HG03060 (cell line): ENCODE data around the gene PSAP.

Experiments
- ATAC-seq: cut with Tn5 transposase; IDR thresholded peaks from one replicate; pipeline ENCODE4 v1.9.1; 2021; ENCODE audit warnings: low read depth, moderate number of reproducible peaks; ENCODE audit not compliant: unreplicated experiment

Gene PSAP

DNA sequence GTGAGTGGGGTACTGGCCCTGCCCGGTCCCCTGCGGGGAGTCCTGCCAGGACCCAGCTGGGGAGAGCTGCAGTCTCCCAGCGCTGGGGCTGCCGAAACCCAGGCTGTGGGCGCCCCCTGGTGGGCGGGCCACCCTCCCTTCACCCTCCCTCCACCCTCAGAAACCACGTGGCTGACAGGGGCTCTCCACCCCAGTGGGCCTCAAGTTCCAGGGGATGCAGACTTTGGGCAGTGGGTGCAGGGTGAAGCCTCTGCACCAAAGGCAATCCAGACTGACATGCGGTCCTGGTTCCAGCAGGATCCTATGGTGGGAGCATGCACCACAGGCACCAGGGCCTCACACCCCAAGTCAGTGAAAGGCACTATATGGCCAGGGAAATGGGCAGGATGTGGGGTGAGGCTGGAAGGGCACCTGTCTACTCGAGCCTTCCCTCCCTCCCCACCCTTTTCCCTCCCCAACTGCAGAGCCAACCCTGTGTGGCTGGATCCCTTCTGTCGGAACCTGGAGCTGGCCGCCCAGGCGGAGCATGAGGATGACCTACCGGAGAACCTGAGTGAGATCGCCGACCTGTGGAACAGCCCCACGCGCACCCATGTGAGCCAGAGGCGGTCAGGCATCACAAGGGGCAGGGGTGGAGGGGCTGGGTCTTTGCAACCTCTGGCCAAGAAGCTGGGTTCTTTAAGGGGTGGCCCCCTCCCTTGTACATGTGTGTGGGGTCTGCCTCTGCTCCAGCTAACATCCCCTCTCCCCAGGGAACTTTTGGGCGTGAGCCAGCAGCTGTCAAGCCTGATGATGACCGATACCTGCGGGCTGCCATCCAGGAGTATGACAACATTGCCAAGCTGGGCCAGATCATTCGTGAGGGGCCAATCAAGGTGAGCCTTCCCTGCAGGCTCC is 38.8 kb downstream of the PSAP start:
- no peak for ATAC-seq

GRCh38 chr10:71811351-71811750 is 39.7 kb downstream of the PSAP start:
- no peak for ATAC-seq

- ATAC-seq, result no peak
These were observed 40.9 kb downstream of the PSAP start for GRCh38 chr10:71810048-71810750.

- ATAC-seq, result no peak
These were observed 41.4 kb downstream of the PSAP start for GRCh38 chr10:71809628-71810027.

GRCh38 chr10:71807557-71808510 is 43.2 kb downstream of the PSAP start:
- ATAC-seq, result no peak

DNA sequence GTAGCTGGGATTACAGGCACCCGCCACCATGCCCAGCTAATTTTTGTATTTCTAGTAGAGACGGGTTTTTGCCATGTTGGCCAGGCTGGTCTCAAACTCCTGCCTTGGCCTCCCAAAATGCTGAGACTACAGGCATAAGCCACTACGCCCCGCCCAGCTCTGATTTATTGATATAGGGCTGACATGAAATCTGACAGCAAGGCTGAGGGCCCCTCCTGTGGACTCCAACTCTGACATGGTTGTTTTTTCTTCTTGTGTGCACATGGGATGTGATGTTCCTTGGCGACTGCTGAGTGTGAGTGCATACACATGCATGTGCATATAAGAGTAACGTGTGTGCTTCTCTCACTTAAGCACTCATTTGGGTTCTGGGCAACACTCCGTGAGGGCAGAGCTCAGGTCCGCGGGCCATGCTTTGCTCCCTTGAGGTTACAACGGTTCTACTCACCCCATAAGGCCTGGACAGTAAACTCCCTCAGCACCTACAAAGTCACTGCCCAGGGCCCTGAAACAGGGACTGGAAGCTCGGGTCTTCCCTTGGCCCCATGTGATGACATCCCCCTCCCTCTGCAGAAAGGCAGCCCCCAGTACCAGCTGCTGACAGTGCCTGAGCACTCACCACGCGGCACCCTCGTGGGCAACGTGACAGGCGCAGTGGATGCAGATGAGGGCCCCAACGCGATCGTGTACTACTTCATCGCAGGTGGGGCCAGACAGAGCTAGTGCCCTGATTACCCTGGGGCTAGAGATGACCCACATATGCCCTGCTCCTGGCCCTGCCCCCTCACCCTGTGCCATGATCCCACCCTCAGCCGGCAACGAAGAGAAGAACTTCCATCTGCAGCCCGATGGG is 44.1 kb downstream of the PSAP start:
- ATAC-seq, result no peak

DNA sequence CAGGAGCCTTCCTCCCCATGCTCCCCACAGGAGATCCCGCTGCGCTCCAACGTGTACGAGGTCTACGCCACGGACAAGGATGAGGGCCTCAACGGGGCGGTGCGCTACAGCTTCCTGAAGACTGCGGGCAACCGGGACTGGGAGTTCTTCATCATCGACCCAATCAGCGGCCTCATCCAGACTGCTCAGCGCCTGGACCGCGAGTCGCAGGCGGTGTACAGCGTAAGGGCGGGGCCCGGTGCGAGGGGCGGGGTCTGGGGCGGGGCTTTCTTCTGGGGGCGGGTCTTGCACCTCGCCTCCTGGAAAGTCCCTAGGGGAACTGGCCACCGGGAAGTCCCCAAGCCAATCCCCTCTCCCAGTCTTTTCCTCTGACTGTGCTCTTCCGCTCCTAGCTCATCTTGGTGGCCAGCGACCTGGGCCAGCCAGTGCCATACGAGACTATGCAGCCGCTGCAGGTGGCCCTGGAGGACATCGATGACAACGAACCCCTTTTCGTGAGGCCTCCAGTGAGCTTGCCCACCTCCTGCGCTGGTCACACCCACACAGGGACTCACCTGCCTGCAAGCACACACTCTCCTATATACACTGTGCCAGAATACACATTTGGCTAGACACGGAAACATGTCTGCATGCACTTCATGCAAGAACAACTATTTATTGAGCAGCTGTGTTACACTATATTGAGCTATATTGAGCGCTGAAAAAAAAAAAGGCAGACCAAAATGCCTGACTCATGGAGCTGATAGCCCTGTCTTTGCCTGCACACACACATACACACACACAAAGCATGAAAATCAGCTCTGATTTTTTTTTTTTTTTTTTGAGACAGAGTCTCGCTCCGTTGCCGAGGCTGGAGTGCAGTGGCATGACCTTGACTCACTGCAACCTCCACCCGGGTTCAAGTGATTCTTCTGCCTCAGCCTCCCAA is 45.0 kb downstream of the PSAP start:
- ATAC-seq, result no peak

DNA sequence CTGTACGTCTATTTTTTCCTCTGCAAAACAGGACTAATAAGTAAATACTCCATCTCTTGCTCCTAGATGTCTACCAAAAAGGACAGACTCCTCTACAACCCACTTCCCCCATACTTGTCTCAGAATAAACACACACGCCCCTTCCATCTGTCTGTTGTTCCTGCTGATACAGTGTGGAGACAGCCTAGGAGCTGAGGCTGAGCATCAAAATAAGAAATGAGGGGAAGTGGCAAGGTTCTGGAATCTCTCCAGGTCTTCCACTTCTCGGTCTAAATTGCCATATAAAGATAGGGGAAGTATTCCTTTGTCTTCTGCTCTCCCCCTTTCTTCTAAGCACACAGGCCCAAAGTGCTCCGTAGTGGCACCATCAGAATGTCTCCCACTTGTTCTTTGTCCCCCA is 47.0 kb downstream of the PSAP start:
- no peak for ATAC-seq

DNA sequence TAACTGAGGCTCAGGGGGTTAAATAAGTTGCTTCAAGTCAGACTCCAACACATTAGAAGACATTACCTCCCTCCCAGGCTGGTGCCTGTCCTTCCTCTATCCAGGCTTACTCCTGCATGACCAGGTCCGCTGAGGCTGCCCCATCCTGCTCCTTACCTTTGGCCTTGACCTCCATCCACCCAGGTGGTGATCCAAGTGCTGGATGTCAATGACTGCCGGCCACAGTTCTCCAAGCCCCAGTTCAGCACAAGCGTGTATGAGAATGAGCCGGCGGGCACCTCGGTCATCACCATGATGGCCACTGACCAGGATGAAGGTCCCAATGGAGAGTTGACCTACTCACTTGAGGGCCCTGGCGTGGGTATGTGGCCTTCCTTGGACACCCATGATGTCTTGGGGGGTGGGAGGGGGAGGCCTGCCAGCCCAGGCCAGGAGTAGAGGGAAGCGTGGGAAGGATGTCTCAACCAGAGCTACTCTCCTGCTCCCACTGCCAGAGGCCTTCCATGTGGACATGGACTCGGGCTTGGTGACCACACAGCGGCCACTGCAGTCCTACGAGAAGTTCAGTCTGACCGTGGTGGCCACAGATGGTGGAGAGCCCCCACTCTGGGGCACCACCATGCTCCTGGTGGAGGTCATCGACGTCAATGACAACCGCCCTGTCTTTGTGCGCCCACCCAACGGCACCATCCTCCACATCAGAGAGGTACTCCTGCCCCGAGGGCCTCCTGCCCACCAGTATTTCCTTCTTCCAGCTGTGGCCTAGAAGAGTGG is 48.1 kb downstream of the PSAP start:
- ATAC-seq, result no peak

GRCh38 chr10:71802235-71802634 is 48.8 kb downstream of the PSAP start:
- ATAC-seq, result no peak

GRCh38 chr10:71801361-71801760 is 49.7 kb downstream of the PSAP start:
- no peak for ATAC-seq

DNA sequence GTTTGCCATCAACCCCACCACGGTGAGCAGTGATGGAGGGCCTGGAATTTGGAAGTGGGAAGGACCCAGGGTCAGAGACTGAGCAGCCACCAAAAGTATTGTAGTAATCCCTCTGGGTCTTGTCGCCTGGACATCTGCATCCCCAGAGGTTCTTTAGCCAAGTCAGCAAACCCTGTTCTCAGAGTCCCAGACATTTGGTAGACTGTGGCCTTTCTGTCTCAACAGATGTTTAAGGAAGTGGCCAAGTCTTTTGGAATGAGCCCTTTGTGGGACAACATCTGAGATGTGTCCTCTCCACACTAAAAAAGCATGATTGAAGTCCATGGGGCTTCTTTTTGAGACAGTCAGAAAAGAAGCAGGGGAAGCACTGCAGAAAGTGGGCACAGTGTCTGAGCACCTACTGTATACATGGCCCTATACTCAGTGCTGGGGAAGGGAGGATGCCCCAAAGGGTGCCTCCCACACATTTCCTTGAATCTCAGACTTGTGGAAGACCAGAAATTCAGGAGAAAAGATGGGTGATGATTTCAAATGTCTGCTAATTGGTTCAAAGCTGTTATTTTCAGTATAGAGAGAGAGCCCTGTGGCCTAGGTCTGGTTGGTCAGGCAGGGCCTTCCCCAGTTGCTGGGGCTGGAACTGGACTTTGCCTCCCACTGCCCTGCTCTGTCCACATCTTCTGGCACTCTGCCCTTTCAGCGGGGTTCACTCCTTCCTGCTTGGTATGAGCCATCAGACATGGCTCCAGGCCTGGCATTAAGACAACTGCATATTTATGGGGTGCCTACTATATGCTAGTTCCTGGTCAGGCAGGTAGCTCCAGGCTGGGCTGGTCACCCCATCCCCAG is 51.2 kb downstream of the PSAP start:
- ATAC-seq, result no peak

DNA sequence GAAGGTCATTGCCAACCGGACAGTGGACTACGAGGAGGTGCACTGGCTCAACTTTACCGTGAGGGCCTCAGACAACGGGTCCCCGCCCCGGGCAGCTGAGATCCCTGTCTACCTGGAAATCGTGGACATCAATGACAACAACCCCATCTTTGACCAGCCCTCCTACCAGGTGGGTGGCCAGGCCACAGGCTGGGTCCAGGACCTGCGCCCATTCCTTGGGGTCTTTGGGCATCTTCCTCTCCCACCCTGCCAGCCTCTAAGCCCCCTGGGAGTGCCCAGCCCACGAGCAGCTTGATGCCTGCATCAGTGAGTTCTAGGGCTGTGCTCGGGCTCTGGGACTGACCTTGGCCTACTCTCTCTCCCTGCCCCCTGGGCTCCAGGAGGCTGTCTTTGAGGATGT is 51.9 kb downstream of the PSAP start:
- ATAC-seq, result no peak

DNA sequence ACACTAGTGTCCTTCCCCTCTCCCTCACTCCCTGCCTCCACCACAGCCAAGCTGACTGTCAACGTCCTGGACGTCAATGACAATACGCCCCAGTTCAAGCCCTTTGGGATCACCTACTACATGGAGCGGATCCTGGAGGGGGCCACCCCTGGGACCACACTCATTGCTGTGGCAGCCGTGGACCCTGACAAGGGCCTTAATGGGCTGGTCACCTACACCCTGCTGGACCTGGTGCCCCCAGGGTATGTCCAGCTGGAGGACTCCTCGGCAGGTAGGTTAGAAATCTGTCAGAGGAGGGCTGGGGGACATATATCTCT is 52.8 kb downstream of the PSAP start:
- ATAC-seq, result no peak

DNA sequence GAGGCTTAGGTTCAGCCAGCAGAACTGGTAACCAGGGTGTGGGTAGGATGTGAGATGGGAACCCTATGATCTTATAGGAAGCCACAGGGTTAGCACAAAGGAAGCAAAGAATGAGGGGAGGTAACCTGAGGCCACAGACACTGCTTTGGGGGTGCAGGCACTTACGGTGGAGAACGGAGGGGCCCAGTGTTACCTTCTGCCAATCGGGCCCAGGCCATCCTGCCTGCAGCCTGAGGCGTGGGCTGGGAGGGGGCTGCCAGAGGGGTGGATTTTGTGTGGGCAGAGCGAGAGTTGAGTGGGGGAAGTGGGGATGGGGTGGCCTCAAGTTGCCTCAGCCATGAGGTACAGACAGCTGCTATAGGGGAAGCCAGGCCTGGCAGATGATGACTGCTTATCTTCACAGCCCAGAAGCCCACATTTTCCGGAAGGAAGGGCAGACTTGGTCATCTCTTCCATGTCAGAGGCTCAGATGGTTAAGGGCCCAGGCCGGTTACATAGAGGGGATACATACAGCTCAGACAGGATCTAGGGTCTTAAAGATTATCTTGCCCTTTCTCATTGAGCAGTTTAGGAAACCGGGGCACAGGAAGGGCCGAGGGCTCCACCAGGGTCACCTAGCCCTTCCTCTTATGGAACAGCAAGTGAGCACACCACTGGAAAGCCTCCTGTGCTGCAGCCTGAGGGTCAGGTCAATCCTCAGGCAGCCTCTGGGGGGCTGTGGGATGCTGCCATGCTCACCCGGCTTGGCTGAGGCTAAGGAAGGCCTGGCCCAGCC is 53.3 kb downstream of the PSAP start:
- ATAC-seq, result no peak

DNA sequence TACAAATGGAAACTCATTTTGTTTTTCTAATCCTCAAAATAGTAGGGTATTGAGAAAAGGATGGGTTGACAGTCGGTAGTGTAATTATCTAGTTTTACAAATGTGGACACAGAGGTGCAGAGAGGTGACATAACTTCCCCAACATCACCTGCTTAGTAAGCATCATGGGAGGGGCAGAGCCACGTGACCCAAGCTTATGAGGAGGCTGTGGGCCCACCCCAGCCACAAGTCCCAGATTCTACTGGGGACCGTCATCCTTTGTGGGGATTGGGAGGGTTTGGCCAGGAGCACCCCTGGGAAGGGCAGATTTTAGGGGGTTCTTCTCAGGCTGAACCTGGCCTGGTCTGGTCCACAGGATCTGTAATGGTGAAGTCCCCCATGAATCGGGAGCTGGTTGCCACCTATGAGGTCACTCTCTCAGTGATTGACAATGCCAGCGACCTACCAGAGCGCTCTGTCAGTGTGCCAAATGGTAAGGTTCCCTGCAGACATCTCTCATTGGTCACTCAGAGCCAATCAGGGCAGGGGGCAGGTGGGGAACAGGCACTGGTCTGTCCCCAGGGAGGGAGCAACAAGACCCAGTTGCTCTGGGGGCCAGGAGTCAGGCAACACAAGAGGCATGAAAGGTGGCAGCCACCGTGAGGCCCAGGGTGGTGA is 54.2 kb downstream of the PSAP start:
- no peak for ATAC-seq
